ENCODE data around the gene GUCA1C.

Gene GUCA1C

DNA sequence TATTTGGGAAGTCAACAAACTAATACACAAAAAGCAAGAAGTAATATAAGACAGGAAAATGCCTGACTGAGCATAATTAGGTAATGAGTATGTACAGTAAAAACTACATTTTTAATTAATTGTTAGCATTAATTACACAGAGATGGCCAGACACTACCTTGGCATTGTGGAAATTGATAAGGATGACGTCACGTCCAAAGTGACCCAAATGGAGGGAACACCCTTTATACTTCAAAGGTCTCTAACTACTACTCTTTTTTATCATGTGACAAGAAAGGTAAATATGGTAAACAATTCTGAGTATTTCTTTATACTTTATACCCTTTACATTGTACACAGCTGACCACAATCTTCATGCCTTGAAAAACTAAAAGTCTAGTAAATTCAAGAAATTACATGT, 22.4 kb upstream of the GUCA1C start:
- Histone ChIP-seq H3K36me3 (replicated peaks in 1 of 2; ENCODE audit: control insufficient read depth in 2 of 2, insufficient read depth in 2 of 2, low read length in 2 of 2) (no peaks in the 10 kb centered on the region), H2BK5ac (ENCODE audit: low read length) (no peak overlapping the region), H2BK15ac (ENCODE audit: low read length) (no peak overlapping the region), H2AFZ (ENCODE audit: low read length) (no peak overlapping the region), H3K18ac (ENCODE audit: low read length) (no peak overlapping the region), H2BK120ac (ENCODE audit: low read depth, low read length) (no peak overlapping the region), H2BK12ac (ENCODE audit: low read length) (no peak overlapping the region), H4K8ac (ENCODE audit: low read depth, low read length) (no peak overlapping the region), H3K27ac (replicated peaks; ENCODE audit: low read length) (no peak overlapping the region), H4K91ac (ENCODE audit: low read depth, low read length, poor library complexity) (no peak overlapping the region), H3K9ac (ENCODE audit: low read depth, low read length, poor library complexity) (no peak overlapping the region), H3K9me3 (replicated peaks in 1 of 2; ENCODE audit: control insufficient read depth in 2 of 2, insufficient read depth in 1 of 2, low read depth in 1 of 2, low read length in 2 of 2) (no peaks in the 10 kb centered on the region), H3K4me1 (ENCODE audit: control insufficient read depth in 2 of 2, insufficient read depth in 1 of 2, low read depth in 1 of 2, low read length in 2 of 2) (no peaks in the 10 kb centered on the region), H3K4me2 (ENCODE audit: insufficient read depth, low read length, poor library complexity, severe bottlenecking) (no peak overlapping the region), H2AK5ac (ENCODE audit: low read depth, low read length) (no peak overlapping the region), H3K23ac (ENCODE audit: low read depth, low read length, poor library complexity) (no peak overlapping the region), H3K4me3 (ENCODE audit: low read length in 2 of 2) (no peak overlapping the region), H3K14ac (ENCODE audit: low read length) (no peak overlapping the region), H3K79me1 (ENCODE audit: low read depth, low read length) (no peaks in the 10 kb centered on the region), H3K4ac (ENCODE audit: low read length) (no peak overlapping the region), H3K27me3 (ENCODE audit: control insufficient read depth in 3 of 3, insufficient read depth in 3 of 3, low read depth in 1 of 3, low read length in 3 of 3) (no peaks in the 10 kb centered on the region)
- no peak for DNase-seq (ENCODE audit: low spot score)
- no CpG with 5 or more reads among the region's 2 CpGs for WGBS, 2 donors (ENCODE audit: extremely low coverage in 2 of 2, insufficient read length in 2 of 2, insufficient replicate concordance in 1 of 2)

DNA sequence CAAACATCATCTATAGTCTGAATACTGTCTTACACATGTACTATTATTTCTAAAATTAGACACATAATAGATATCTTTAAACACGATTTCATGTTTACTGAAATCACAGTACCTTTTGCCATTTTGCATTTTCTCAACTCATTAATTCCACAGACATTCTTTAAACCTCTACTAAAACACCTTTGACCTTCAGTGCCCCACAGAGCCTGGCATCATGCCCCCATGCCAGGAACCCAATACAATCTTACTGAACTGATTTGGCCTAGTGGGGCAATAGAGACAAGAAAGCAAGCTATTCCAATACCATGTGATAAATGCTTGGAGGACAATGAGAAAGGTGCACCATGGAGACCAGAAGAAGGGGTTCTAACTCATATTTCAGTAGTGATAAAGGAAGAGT, 19.3 kb upstream of the GUCA1C start:
- no peaks in the 10 kb centered on the region for H3K79me1 ChIP-seq (ENCODE audit: low read depth, low read length)
- no peak overlapping the region for H3K23ac ChIP-seq (ENCODE audit: low read depth, low read length, poor library complexity)
- no peak overlapping the region for H2BK15ac ChIP-seq (ENCODE audit: low read length)
- no peak overlapping the region for H3K4ac ChIP-seq (ENCODE audit: low read length)
- DNase-seq (ENCODE audit: low spot score), result no peak
- no peaks in the 10 kb centered on the region for H3K9me3 ChIP-seq (replicated peaks in 1 of 2; ENCODE audit: control insufficient read depth in 2 of 2, insufficient read depth in 1 of 2, low read depth in 1 of 2, low read length in 2 of 2)
- WGBS, 2 donors (ENCODE audit: extremely low coverage in 2 of 2, insufficient read length in 2 of 2, insufficient replicate concordance in 1 of 2), result no CpG with 5 or more reads among the region's 1 CpG
- H3K36me3 ChIP-seq (replicated peaks in 1 of 2; ENCODE audit: control insufficient read depth in 2 of 2, insufficient read depth in 2 of 2, low read length in 2 of 2), result no peaks in the 10 kb centered on the region
- H2AK5ac ChIP-seq (ENCODE audit: low read depth, low read length), result no peak overlapping the region
- no peak overlapping the region for H3K4me3 ChIP-seq (ENCODE audit: low read length in 2 of 2)
- H3K4me2 ChIP-seq (ENCODE audit: insufficient read depth, low read length, poor library complexity, severe bottlenecking), result no peak overlapping the region
- no peak overlapping the region for H2BK12ac ChIP-seq (ENCODE audit: low read length)
- no peak overlapping the region for H2BK120ac ChIP-seq (ENCODE audit: low read depth, low read length)
- no peak overlapping the region for H4K91ac ChIP-seq (ENCODE audit: low read depth, low read length, poor library complexity)
- no peak overlapping the region for H2BK5ac ChIP-seq (ENCODE audit: low read length)
- no peaks in the 10 kb centered on the region for H3K4me1 ChIP-seq (ENCODE audit: control insufficient read depth in 2 of 2, insufficient read depth in 1 of 2, low read depth in 1 of 2, low read length in 2 of 2)
- no peak overlapping the region for H3K14ac ChIP-seq (ENCODE audit: low read length)
- no peaks in the 10 kb centered on the region for H3K27me3 ChIP-seq (ENCODE audit: control insufficient read depth in 3 of 3, insufficient read depth in 3 of 3, low read depth in 1 of 3, low read length in 3 of 3)
- H2AFZ ChIP-seq (ENCODE audit: low read length), result no peak overlapping the region
- H3K9ac ChIP-seq (ENCODE audit: low read depth, low read length, poor library complexity), result no peak overlapping the region
- no peak overlapping the region for H3K27ac ChIP-seq (replicated peaks; ENCODE audit: low read length)
- H3K18ac ChIP-seq (ENCODE audit: low read length), result no peak overlapping the region
- H4K8ac ChIP-seq (ENCODE audit: low read depth, low read length), result no peak overlapping the region

DNA sequence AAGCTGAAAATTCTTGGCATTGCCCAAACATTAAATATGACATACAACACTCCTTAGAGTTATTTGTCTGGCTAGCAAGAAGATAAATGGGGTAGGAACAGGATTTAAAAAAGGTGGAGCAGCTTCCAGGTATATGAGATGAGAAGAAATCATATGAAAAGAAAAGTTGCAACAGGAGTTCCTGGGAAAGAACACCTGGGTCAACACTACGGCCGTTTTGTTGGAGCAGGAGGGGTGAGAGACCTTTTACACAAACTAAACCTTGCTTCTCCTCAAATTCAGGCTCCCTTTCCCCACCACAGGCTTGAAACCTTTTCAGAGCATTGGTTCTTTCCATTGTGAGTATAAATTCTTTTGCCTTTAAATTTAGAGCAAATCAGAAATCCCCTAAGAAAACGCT, 18.8 kb upstream of the GUCA1C start:
- no CpG with 5 or more reads among the region's 3 CpGs for WGBS, 2 donors (ENCODE audit: extremely low coverage in 2 of 2, insufficient read length in 2 of 2, insufficient replicate concordance in 1 of 2)

DNA sequence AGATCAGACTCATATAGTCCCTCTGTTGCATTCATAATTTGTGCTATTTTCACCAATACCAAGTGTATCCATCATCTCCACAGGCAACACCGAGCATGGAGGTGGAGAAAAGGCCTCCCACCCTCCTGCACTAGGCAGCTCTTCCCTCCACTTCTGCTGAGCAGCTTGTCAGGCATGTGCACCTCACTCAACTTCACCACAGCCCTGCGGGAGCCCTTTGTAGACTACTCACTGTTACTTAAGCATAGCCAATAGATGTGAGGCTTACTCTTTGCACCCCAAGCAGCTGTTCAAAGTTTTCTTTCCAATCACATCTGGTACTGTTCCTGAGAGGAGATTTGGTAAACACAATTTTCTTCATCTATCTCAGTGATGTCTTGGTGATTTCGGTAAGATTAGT, 16.9 kb upstream of the GUCA1C start:
- no peak overlapping the region for H2BK12ac ChIP-seq (ENCODE audit: low read length)
- no peak overlapping the region for H2BK120ac ChIP-seq (ENCODE audit: low read depth, low read length)
- no peak overlapping the region for H3K9ac ChIP-seq (ENCODE audit: low read depth, low read length, poor library complexity)
- no peaks in the 10 kb centered on the region for H3K9me3 ChIP-seq (replicated peaks in 1 of 2; ENCODE audit: control insufficient read depth in 2 of 2, insufficient read depth in 1 of 2, low read depth in 1 of 2, low read length in 2 of 2)
- no peak overlapping the region for H3K4me2 ChIP-seq (ENCODE audit: insufficient read depth, low read length, poor library complexity, severe bottlenecking)
- H3K18ac ChIP-seq (ENCODE audit: low read length), result no peak overlapping the region
- H3K23ac ChIP-seq (ENCODE audit: low read depth, low read length, poor library complexity), result no peak overlapping the region
- H2AK5ac ChIP-seq (ENCODE audit: low read depth, low read length), result no peak overlapping the region
- H2BK5ac ChIP-seq (ENCODE audit: low read length), result no peak overlapping the region
- H3K27me3 ChIP-seq (ENCODE audit: control insufficient read depth in 3 of 3, insufficient read depth in 3 of 3, low read depth in 1 of 3, low read length in 3 of 3), result no peaks in the 10 kb centered on the region
- no peak overlapping the region for H3K14ac ChIP-seq (ENCODE audit: low read length)
- H3K36me3 ChIP-seq (replicated peaks in 1 of 2; ENCODE audit: control insufficient read depth in 2 of 2, insufficient read depth in 2 of 2, low read length in 2 of 2), result no peaks in the 10 kb centered on the region
- H4K8ac ChIP-seq (ENCODE audit: low read depth, low read length), result no peak overlapping the region
- H3K4ac ChIP-seq (ENCODE audit: low read length), result no peak overlapping the region
- H3K4me3 ChIP-seq (ENCODE audit: low read length in 2 of 2), result no peak overlapping the region
- H4K91ac ChIP-seq (ENCODE audit: low read depth, low read length, poor library complexity), result no peak overlapping the region
- H3K27ac ChIP-seq (replicated peaks; ENCODE audit: low read length), result no peak overlapping the region
- H3K4me1 ChIP-seq (ENCODE audit: control insufficient read depth in 2 of 2, insufficient read depth in 1 of 2, low read depth in 1 of 2, low read length in 2 of 2), result no peaks in the 10 kb centered on the region
- H2BK15ac ChIP-seq (ENCODE audit: low read length), result no peak overlapping the region
- no CpG with 5 or more reads among the region's 3 CpGs for WGBS, 2 donors (ENCODE audit: extremely low coverage in 2 of 2, insufficient read length in 2 of 2, insufficient replicate concordance in 1 of 2)
- no peak overlapping the region for H2AFZ ChIP-seq (ENCODE audit: low read length)
- no peaks in the 10 kb centered on the region for H3K79me1 ChIP-seq (ENCODE audit: low read depth, low read length)
- DNase-seq (ENCODE audit: low spot score), result no peak

More for the DNA sequence above, 18.8 kb upstream of the GUCA1C start:
- no peaks in the 10 kb centered on the region for H3K79me1 ChIP-seq (ENCODE audit: low read depth, low read length)
- no peak overlapping the region for H3K27ac ChIP-seq (replicated peaks; ENCODE audit: low read length)
- DNase-seq (ENCODE audit: low spot score), result no peak
- H2BK15ac ChIP-seq (ENCODE audit: low read length), result no peak overlapping the region
- no peak overlapping the region for H3K14ac ChIP-seq (ENCODE audit: low read length)
- H2BK12ac ChIP-seq (ENCODE audit: low read length), result no peak overlapping the region
- no peak overlapping the region for H3K9ac ChIP-seq (ENCODE audit: low read depth, low read length, poor library complexity)
- H3K4me2 ChIP-seq (ENCODE audit: insufficient read depth, low read length, poor library complexity, severe bottlenecking), result no peak overlapping the region
- no peak overlapping the region for H2BK120ac ChIP-seq (ENCODE audit: low read depth, low read length)
- H3K9me3 ChIP-seq (replicated peaks in 1 of 2; ENCODE audit: control insufficient read depth in 2 of 2, insufficient read depth in 1 of 2, low read depth in 1 of 2, low read length in 2 of 2), result no peaks in the 10 kb centered on the region
- no peaks in the 10 kb centered on the region for H3K36me3 ChIP-seq (replicated peaks in 1 of 2; ENCODE audit: control insufficient read depth in 2 of 2, insufficient read depth in 2 of 2, low read length in 2 of 2)
- no peaks in the 10 kb centered on the region for H3K4me1 ChIP-seq (ENCODE audit: control insufficient read depth in 2 of 2, insufficient read depth in 1 of 2, low read depth in 1 of 2, low read length in 2 of 2)
- H3K4ac ChIP-seq (ENCODE audit: low read length), result no peak overlapping the region
- H3K4me3 ChIP-seq (ENCODE audit: low read length in 2 of 2), result no peak overlapping the region
- H2AFZ ChIP-seq (ENCODE audit: low read length), result no peak overlapping the region
- H4K8ac ChIP-seq (ENCODE audit: low read depth, low read length), result no peak overlapping the region
- H3K27me3 ChIP-seq (ENCODE audit: control insufficient read depth in 3 of 3, insufficient read depth in 3 of 3, low read depth in 1 of 3, low read length in 3 of 3), result no peaks in the 10 kb centered on the region
- no peak overlapping the region for H2BK5ac ChIP-seq (ENCODE audit: low read length)
- no peak overlapping the region for H2AK5ac ChIP-seq (ENCODE audit: low read depth, low read length)
- H3K23ac ChIP-seq (ENCODE audit: low read depth, low read length, poor library complexity), result no peak overlapping the region
- H3K18ac ChIP-seq (ENCODE audit: low read length), result no peak overlapping the region
- H4K91ac ChIP-seq (ENCODE audit: low read depth, low read length, poor library complexity), result no peak overlapping the region
